A172 (cell line): ENCODE measurements around the gene SCCPDH. TPM values are rescaled to one million over a fixed set of nuclear protein-coding genes. Genes with fewer than 3 reads are reported as not detected.
"Not testable (repeated sequence)": the region's sequence is repeated elsewhere in the genome, so short reads cannot be mapped to it uniquely, and the experiment has no call there.

Experiments used
- DNase-seq: peaks from one replicate; pipeline ENCODE4 v3.0.0-alpha.2; 2015; ENCODE audit warnings: low spot score
- total RNA-seq: library from RNA; depleted of rRNA; stranded (reverse); fragments of >200 nt; shearing (Covaris generic); gene quantifications from 2 replicates; pipeline ENCODE4 v1.2.3, GENCODE V29; 2014

The SCCPDH gene
- total RNA-seq, 1 experiment from 2014 or later, result 118 TPM

DNA sequence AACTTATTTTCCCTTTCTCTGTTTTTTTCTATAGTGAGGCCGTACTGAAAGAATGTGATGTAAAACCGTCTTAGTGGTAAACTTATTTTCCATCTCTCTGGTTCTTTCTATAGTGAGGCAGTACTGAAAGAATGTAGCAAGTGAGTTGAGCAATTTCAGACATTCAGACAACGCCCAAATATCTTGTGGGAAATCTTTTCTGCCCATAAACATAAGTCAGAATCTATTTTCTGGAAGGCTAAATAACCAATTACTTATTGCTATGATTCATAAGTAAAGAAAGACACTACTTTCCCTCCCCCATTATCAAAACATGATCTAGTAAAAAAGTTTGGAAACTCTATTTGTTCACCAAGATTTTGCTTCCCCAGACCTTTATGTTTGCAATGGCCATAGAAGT is 18.8 kb upstream of the SCCPDH start:
- DNase-seq, result peak; percentile 85

DNA sequence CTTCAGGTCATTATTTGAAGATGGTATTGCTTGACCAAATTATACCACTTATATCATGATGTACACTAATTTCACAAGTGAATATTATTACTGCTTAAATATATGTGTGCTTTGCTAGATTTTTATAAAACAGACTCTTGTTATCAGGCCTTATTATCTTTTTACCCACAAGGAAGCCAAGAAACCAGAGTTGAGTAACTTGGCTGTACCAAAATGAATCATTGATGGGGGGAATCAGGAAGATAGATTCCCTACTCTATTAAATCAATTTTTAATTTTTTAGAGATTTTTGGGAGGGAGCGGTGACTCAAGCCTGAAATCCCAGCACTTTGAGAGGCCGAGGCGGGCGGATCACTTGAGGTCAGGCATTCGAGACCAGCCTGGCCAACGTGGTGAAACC is 16.0 kb upstream of the SCCPDH start:
- DNase-seq, result no peak

DNA sequence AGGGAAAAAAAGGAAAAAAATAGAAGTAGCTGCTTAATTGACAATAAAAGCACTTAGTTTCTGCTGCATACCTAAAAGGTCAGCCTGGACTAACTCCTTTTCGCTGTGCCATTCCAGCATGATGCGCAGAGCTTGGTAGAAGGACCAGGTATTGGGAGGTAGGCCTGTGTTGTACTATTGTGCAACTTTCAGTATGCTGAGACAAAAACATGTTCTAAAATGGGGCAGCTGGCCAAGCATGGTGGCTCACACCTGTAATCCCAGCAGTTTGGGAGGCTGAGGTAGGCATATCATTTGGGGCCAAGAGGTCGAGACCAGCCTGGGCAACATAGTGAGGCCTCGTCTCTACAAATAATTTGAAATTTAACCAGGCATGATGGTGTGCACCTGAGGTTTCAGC is 15.0 kb upstream of the SCCPDH start:
- DNase-seq, result no peak

DNA sequence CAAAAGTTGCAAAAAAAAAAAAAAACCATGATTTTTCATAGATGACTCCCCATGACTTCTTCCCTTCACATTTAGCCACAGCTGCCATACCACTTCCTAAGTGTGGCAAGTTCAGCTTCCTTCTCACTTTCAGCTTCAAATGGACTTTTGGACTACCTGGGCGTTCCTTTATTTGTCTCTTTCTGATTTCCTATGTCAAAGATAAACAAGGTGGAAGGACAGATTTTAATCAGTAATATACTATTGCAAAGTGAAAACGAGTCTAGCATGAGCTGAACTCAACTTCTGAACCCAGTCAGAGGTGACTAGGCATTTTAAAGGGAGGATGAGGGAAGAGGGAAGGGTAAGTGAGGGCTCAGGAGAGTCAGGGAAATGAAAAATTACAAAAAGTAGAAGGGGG is 14.4 kb upstream of the SCCPDH start:
- no peak for DNase-seq

DNA sequence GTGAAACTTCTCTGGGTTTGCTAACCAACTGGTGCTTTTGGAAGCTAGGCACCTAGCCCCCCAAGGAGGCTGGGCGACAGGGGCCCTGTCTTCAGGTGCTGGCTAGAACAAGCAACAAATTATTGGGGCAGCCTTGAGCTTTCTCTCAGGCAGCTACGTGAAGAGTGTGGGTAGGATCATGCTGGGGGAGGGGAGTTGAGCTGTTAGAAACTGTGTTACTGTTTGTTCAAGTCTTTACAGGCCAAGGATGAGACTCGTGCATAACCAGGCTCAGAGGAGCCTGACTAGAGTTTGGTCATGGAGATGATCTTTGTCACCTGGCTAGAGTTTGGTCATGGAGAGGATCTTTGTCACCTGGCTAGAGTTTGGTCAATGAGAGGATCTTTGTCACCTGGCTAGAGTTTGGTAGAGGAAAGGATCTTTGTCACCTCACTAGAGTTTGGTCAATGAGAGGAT is 12.6 kb upstream of the SCCPDH start:
- DNase-seq, result no peak

DNA sequence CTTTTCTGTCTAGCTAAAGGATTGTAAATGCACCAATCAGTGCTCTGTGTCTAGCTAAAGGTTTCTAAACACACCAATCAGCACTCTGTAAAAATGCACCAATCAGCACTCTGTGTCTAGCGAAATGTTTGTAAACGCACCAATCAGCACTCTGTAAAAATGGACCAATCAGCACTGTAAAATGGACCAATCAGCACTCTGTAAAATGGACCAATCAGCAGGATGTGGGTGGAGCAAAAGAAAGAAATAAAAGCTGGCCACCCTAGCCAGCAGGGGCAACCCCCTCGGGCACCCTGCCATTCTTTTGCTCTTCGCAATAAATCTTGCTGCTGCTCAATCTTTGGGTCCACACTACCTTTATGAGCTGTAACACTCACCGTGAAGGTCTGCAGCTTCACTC is 11.8 kb upstream of the SCCPDH start:
- not testable (repeated sequence) for DNase-seq

DNA sequence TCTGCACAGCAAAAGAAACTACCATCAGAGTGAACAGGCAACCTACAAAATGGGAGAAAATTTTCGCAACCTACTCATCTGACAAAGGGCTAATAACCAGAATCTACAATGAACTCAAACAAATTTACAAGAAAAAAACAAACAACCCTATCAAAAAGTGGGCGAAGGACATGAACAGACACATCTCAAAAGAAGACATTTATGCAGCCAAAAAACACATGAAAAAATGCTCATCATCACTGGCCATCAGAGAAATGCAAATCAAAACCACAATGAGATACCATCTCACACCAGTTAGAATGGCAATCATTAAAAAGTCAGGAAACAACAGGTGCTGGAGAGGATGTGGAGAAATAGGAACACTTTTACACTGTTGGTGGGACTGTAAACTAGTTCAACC is 4.8 kb upstream of the SCCPDH start:
- not testable (repeated sequence) for DNase-seq

DNA sequence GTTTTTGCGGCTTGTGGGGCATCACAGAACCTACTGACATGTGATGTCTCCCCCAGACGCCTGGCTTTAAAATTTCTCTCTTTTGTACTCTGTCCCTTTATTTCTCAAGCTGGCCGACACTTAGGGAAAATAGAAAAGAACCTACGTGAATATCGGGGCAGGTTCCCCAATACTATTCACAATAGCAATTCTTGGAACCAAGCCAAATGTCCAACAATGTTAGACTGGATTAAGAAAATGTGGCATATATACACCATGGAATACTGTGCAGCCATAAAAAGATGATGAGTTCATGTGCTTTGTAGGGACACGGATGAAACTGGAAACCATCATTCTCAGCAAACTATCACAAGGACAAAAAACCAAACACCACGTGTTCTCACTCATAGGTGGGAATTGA is 3.4 kb upstream of the SCCPDH start:
- not testable (repeated sequence) for DNase-seq

DNA sequence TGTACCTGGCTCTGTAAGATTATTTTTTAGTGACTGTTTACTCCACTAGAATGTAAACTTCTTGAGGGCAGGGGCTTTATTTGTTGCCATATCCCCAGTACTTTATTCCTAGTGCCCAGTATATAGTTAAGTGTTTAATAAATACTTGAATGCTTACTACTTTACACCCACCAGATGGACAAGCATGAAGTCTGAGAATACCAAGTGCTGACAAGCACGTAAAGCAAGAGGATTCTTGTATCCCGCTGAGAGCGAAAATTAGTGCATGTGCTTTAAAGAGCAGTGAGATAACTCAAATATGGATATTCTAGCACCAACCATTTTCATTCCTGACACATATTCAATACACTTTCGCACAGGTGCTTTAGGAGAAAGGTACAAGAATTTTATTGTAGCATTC is 1.5 kb upstream of the SCCPDH start:
- no peak for DNase-seq

DNA sequence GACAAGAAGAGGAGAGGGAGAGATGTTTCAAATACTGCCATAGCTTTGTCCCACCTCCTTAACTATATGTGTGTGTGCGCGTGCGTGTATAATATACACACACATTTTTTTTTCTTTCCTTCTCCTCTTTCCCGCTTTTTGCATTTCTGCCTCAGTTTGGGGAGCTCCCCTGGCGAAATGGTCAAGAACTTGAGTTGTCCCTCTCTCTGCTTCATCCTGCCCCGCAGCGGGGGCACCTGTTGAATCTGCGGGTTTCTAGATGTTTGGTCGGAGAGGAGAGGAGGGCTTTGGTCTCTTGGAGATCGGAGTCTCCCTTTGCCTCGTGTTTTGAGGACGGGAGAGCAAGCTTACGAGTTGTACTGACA is 504 bp downstream of the SCCPDH start:
- DNase-seq, result peak; percentile 44

DNA sequence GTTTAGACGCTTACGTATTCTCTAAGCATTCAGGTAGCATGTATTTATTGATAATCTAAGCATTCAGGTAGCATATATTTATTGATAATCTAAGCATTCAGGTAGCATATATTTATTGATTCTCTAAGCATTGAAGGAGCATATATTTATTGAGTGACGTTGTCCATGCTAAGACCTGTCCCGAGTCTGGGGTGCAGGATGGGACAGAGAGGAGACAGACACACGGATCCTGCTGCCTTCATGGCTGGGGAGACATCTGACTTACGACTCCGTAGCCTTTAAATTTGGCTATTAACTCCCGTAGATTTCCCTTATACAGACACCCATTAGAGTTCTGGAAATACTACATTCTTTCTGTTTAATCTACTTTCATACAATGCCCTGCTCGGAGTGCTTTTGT is 982 bp downstream of the SCCPDH start:
- DNase-seq, result no peak

DNA sequence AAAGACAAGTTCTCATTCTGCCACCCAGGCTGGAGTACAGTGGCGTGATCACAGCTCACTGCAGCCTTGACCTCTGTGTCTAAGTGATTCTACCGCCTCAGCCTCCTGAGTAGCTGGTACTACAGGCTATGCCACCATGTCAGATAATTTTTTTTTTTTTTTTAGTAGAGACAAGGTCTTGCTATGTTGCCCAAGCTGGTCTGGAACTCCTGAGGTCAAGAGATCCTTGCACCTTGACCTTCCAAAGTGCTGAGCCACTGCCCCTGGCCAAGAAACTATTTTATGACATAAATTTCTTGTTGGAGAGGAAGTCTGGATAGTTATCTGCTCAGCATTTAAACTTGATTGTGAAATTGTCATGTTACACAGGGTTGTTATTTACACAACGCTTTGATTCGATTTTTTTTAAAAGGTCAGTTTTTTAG is 2.1 kb downstream of the SCCPDH start:
- DNase-seq, result no peak

DNA sequence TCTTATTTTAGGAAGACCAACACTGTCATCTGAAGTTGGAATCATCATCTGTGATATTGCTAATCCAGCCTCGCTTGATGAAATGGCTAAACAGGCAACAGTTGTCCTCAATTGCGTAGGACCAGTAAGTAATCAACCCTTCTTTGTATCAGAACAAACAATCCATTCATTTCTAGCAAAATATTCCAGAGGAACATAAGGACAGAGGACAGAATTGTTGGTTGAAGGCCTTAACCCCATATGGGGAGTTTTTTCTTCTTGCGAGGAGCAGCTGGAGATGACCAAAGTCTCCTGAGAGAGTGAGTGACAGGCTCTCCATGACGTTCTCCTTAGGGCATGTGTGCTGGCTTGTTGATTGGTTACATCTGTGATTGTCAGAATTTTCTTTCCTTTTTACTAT is 2.7 kb downstream of the SCCPDH start:
- no peak for DNase-seq

DNA sequence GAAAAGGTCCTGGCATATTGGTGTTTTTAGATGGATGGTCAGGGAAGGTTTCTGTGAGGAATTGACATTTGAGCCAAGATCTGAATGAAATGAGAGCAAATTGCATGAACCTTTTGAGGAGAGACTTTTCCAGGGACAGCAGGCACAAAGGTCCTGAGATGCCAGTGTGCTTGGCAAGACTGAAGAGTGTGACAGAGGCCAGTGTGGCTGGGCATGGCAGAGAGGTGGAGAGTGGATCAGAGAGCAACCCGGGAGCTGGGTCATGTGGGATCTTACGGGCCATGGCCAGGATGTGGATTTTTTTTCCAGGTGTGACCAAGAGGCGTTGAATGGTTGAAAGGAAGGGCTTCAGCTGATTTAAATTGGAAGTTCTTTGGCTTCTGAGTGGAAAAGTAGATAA is 3.4 kb downstream of the SCCPDH start:
- no peak for DNase-seq

DNA sequence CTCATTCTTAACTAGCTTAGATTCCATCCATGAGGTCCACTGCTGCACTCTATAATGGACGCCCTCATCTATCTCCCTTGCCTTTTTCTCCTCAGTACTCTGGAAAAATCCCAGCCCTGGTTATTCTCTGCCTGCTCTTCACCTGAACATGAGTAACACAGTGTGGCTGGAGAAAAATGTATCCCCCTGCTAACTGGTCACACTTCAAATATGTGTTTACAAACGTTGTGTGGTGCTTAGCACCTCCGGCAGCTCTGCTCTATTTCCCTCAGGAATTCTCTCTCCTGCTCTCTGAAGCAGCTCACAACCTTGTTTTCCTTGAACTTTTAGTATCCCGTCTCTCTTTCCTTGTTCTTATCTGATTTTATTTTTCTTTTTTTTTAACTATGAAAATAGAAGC is 4.1 kb downstream of the SCCPDH start:
- DNase-seq, result peak; percentile 15

DNA sequence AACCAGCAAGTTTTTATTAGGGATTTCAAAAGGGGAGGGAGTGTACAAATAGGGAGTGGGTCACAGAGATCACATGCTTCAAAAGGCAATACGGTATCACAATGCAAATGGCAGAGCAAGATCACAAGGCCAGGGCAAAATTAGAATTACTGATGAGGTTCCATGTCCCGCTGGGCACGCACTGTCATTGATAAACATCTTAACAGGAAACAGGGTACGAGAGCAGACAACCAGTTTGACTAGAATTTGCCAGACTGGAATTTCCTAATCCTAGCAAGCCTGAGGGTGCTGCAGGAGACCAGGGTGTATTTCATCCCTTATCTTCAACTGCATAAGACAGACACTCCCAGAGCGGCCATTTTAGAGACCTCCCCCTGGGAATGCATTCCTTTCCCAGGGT is 4.8 kb downstream of the SCCPDH start:
- not testable (repeated sequence) for DNase-seq

DNA sequence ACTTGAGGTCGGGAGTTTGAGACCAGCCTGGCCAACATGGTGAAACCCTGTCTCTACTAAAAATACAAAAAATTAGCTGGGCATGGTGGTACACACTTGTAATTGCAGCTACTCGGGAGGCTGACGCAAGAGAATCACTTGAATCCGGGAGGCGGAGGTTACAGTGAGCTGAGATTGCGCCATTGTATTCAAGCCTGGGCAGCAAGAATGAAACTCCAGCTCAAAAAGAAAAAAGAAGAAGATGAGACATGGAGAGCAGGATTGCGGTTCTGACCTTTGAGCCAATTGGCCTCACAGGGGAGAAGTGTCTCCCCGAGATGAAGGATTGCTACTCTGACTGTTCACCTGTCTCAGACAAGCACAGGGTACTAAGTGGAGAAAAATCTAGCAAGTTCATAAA is 6.6 kb downstream of the SCCPDH start:
- no peak for DNase-seq

DNA sequence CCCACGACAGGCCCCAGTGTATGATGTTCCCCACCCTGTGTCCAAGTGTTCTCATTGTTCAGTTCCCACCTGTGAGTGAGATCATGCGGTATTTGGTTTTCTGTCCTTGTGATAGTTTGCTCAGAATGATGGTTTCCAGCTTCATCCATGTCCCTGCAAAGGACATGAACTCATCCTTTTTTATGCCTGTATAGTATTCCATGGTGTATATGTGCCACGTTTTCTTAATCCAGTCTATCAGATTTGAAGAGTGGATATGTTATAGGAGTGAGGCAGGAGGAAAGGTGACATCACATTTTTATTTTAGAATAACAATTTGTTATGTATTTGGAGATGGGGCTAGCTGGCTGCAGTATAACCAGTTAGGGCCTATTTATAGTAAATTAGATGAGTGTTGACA is 7.7 kb downstream of the SCCPDH start:
- not testable (repeated sequence) for DNase-seq

DNA sequence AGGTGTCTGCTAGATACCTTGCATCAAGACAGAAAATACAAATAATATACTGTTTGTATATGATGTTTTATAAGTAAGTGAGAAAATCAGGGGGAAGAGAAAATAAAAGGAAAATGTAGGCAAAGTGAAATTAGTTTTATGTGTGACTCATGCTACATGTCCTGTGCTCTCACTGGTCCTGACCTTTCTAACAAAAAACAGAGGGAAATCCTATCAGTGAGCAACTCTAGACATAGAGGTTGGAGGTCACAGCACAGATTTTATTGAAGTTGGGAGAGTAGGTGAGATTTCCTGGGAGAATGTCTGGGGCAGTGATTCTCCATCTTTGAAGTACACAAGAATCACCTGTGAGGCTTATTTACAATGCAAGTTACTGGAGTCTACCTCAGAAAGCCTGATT is 9.5 kb downstream of the SCCPDH start:
- no peak for DNase-seq

DNA sequence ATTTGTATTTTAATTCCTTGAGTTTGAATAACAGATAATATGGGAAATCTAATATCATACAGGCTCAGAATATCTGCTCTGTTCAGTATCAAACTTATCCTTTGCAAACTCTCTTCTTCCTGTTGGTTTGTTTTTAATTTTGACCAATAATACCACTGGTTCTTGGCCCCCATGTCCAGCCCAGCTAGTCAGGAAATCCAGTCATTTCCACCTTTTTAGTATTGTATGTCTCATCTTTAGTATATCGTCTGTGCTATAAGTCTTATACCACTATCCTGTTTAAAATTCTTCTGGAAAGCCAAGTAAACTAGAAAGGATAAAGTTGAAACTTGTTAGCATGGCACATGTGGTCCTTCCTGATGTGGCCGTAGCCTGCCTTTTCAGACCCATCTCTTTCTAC is 10.7 kb downstream of the SCCPDH start:
- no peak for DNase-seq

DNA sequence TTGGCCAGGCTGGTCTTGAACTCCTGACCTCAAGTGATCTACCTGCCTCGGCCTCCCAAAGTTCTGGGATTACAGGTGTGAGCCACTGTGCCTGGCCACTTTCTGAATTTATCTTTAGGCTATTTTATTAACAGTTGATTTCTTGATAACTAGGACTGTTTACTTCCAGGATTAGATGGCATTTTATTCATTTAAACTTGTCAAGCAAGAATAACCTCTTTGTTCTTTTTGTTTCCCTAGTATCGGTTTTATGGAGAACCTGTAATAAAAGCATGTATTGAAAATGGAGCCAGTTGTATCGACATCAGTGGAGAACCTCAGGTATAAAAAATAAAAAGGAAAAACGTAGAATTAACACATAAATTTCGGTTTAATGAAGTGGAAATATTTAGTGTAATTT is 11.5 kb downstream of the SCCPDH start:
- no peak for DNase-seq

DNA sequence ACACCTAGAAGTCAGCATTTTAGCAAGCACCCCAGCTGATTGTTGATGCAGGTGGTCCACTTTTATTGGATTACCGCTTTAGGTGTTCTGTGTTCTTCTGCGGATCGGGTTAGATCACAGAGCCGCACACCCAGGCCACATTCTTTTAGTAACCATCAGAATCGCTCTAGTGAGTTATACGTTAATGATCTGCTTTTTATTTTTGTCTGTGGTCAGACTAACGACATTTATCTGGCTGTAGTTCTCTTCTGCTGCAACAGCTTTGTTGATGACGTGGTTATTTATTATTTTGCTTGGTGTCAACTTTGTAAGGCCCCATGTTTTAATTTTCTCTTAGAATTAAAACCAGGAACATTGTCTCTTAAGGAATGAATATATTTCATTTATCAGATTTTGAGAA is 18.2 kb downstream of the SCCPDH start:
- DNase-seq, result no peak

DNA sequence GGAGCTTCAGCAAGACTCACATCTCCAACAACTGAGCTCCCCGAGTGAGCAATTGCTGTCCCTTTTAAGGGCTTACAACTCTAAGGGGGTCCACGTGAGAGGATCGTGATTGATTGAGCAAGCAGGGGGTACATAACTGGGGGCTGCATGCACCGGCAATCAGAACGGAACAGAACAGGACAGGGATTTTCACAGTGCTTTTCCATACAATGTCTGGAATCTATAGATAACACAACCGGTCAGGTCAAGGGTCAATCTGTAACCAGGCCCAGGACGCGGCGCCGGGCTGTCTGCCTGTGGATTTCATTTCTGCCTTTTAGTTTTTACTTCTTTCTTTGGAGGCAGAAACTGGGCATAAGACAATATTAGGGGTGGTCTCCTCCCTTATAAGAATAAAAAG is 21.9 kb downstream of the SCCPDH start:
- not testable (repeated sequence) for DNase-seq

DNA sequence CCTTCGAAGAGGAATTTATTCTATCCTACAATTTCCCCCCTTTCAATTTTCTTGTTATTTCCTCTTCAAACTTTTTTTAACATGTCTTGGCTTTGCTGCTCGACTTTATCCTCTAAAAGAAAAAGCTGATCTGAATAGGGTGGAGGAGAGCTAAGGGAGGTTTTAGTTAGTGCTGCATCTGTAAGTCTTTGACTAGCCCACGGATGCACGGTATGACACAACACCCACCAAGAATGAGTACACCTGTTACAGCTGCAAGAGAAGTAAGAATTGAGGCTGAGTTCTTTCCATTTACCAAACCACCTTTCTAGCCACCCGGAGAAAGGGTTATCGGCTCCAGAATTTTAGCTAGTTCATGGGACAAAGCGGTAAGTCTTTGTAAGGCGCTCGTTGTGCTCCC is 23.8 kb downstream of the SCCPDH start:
- DNase-seq, result no peak

DNA sequence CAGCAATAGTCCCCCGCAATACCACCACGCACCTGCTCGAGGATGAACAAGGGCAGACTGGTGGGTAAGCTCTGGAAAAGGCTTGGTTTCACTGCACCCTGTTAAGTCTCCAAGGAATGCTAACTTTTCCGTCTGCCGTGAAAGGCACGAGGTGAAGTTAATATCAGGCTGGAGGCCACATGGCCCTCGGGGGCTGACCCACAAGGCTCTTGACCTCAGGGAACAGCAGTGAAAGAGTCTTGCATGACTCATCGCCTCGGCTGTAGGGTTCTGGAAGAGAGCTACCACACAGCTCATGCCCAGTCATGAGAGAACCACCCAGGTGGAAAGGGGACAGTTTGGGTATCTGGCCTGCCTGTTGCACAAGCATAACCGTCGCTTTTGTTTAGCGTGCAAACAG is 24.7 kb downstream of the SCCPDH start:
- peak; percentile 38 for DNase-seq
